Activated naive CD8-positive, alpha-beta T cell treated with anti-CD3 and anti-CD28 coated beads for 36 hours (primary cell): Measurements from ENCODE around the gene NR2C1. TPM values are rescaled to one million over a fixed set of nuclear protein-coding genes. Genes with fewer than 3 reads are reported as not detected.
A peak's percentile ranks its signal among the peaks of the same experiment; 100 is the strongest.
"Not testable (repeated sequence)": the region's sequence is repeated elsewhere in the genome, so short reads cannot be mapped to it uniquely, and the experiment has no call there.

Experiments used
- DNase-seq: peaks from one replicate; pipeline ENCODE4 v3.0.0; 2021
- H3K27ac Mint-ChIP-seq: one replicate; pipeline ENCODE4 v1.8.0; 2022; ENCODE audit warnings: mild to moderate bottlenecking, moderate library complexity, mixed read lengths
- H3K27me3 Mint-ChIP-seq: one replicate; pipeline ENCODE4 v1.8.0; 2022; ENCODE audit warnings: mild to moderate bottlenecking, mixed read lengths
- H3K36me3 Mint-ChIP-seq: one replicate; pipeline ENCODE4 v1.8.0; 2021; ENCODE audit warnings: mild to moderate bottlenecking, mixed read lengths
- H3K4me1 Mint-ChIP-seq: one replicate; pipeline ENCODE4 v1.8.0; 2021; ENCODE audit warnings: mixed read lengths
- H3K4me3 Mint-ChIP-seq: one replicate; pipeline ENCODE4 v1.8.0; 2022; ENCODE audit warnings: mild to moderate bottlenecking, moderate library complexity, mixed read lengths
- H3K9me3 Mint-ChIP-seq: one replicate; pipeline ENCODE4 v1.8.0; 2022; ENCODE audit warnings: mixed read lengths
- total RNA-seq, 2 experiments: library from RNA; stranded (reverse); gene quantifications; one replicate each; pipeline ENCODE4 v1.2.3, GENCODE V29; 2021

The NR2C1 gene
- total RNA-seq, 2 experiments from 2014 or later: 22.3 to 25.6 TPM

- no peaks in the 10 kb centered on the region for H3K27me3 Mint-ChIP-seq
- no peak overlapping the region for H3K27ac Mint-ChIP-seq
- H3K4me1 Mint-ChIP-seq: peaks cover 33% of the 10 kb centered on the region
- H3K4me3 Mint-ChIP-seq: no peak overlapping the region
- no peak for DNase-seq
- peaks cover 30% of the 10 kb centered on the region for H3K36me3 Mint-ChIP-seq
- H3K9me3 Mint-ChIP-seq: no peaks in the 10 kb centered on the region
Measured at GRCh38 chr12:94998326-94998725, 75.1 kb downstream of the NR2C1 start.

- peaks cover 32% of the 10 kb centered on the region for H3K4me1 Mint-ChIP-seq
Measured at GRCh38 chr12:94997726-94998125, 75.7 kb downstream of the NR2C1 start.

DNA sequence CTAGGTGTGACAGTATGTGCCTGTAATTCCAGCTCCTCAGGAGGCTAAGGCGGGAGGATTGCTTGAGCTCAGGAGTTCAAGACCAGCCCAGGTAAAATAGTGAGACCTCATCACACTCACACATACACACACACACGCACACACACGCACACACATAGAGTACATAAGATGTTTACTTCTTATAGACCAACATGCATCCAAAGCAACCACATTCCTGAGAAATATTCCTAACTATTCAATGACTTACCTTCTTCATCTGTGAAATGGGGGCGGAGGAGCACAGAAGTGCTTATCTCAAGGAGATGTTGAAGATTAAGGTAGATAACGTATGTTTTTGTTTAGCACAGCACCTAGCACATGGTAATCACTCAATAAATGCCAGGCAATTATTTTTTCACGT, 76.4 kb downstream of the NR2C1 start:
- H3K36me3 Mint-ChIP-seq: peaks cover 30% of the 10 kb centered on the region
- no peaks in the 10 kb centered on the region for H3K9me3 Mint-ChIP-seq
- DNase-seq: no peak
- peaks cover 28% of the 10 kb centered on the region for H3K4me1 Mint-ChIP-seq
- no peak overlapping the region for H3K4me3 Mint-ChIP-seq
- no peaks in the 10 kb centered on the region for H3K27me3 Mint-ChIP-seq
- H3K27ac Mint-ChIP-seq: no peak overlapping the region

More at GRCh38 chr12:94997726-94998125, 75.7 kb downstream of the NR2C1 start:
- Mint-ChIP-seq H3K27ac (no peak overlapping the region), H3K9me3 (no peaks in the 10 kb centered on the region), H3K27me3 (no peaks in the 10 kb centered on the region), H3K36me3 (peaks cover 30% of the 10 kb centered on the region), H3K4me3 (no peak overlapping the region)
- DNase-seq: no peak

DNA sequence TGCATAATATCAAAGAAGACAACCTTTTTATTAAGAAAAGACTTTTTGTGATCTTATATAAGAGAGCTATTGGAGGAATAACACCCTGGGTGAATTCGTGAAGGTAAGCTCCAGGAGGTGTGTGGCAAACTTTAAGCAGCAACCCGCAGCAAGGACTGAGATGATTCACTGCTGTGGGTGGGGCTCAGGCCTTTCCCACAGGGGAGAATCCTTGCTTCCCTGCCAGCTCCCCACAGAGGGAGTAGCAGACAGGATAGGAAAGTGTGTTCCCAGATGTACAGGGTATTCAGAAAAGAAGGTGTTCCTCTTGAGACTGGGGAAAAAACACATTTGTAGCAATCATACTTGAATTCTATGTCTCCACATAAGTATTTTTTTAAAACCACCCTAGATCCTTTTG, 79.1 kb downstream of the NR2C1 start:
- Mint-ChIP-seq H3K36me3 (peaks cover 28% of the 10 kb centered on the region), H3K4me1 (peaks cover 27% of the 10 kb centered on the region), H3K27ac (no peak overlapping the region), H3K27me3 (no peaks in the 10 kb centered on the region), H3K4me3 (no peak overlapping the region), H3K9me3 (no peaks in the 10 kb centered on the region)
- DNase-seq: no peak

GRCh38 chr12:94993855-94994254, 79.6 kb downstream of the NR2C1 start:
- H3K27ac Mint-ChIP-seq, DNase-seq, H3K4me3 Mint-ChIP-seq, H3K27me3 Mint-ChIP-seq, H3K9me3 Mint-ChIP-seq: not testable (repeated sequence)
- H3K4me1 Mint-ChIP-seq: peaks cover 27% of the 10 kb centered on the region
- peaks cover 28% of the 10 kb centered on the region for H3K36me3 Mint-ChIP-seq

DNA sequence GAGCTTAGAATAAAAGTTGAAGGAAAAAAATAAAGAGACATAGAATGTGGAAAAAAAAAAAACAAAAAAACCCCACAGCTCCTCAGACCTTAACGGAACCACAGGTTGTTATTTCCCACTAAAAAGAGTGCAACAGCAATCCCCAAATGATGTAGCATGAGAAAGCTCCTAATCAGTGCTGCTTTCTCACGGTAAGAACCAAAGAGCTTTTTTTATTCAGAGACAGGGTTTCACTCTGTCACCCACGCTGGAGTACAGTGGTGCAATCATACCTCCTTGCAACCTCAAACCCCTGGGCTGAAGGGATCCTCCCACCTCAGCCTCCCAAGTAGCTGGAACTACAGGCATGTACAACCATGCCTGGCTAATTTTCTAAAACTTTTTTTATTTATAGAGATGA, 83.2 kb downstream of the NR2C1 start:
- Mint-ChIP-seq H3K9me3 (no peaks in the 10 kb centered on the region), H3K27me3 (no peaks in the 10 kb centered on the region), H3K36me3 (peaks cover 35% of the 10 kb centered on the region), H3K27ac (peak overlapping the region; percentile 48), H3K4me1 (peaks cover 40% of the 10 kb centered on the region), H3K4me3 (no peak overlapping the region)
- DNase-seq: no peak

DNA sequence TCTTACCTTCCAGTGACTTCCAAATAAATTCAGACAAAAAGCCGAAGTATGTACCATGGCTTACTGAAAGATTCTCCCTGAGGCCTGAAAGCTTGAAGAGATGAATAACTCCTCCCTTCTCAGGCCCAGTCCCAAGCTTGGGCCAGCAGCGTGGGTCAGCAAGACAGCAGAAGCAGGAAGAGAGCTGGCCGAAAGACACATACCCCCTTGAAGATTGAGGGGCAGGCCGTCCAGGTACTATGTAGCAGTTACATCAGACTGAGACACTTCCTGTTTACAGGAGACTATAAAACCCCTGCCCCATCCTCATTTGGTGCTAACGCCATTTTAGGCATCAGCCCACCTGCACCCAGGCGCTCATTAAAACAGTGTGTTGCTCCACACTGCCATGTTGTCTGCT, 84.9 kb downstream of the NR2C1 start:
- Mint-ChIP-seq H3K4me3 (no peak overlapping the region), H3K27ac (peak overlapping the region; percentile 76), H3K27me3 (no peaks in the 10 kb centered on the region), H3K4me1 (peaks cover 45% of the 10 kb centered on the region), H3K9me3 (no peaks in the 10 kb centered on the region), H3K36me3 (peaks cover 36% of the 10 kb centered on the region)
- no peak for DNase-seq

DNA sequence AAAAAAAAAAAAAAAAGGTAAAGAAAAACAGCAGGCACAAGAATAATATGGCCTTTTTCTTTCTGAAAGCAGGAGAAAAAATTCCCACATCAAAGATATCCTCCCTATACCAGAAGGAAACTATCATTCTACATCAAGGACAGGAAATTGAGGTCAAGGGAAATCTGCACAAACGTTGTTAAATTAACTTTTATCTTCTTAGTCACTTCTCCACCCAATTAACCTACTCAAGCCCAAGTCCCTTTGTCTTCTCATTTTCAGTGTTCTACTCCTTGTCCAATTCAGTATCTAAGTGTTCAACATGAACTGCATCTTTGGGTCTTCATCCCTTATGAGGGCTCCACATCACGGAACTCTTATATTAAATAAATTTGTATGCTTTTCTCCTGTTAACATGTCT, 85.6 kb downstream of the NR2C1 start:
- Mint-ChIP-seq H3K4me3 (no peak overlapping the region), H3K4me1 (peaks cover 45% of the 10 kb centered on the region), H3K27ac (peak overlapping the region; percentile 76), H3K27me3 (no peaks in the 10 kb centered on the region), H3K9me3 (no peaks in the 10 kb centered on the region), H3K36me3 (peaks cover 36% of the 10 kb centered on the region)
- DNase-seq: no peak

- Mint-ChIP-seq H3K9me3 (no peaks in the 10 kb centered on the region), H3K27ac (peak overlapping the region; percentile 47), H3K27me3 (no peaks in the 10 kb centered on the region), H3K4me1 (peaks cover 45% of the 10 kb centered on the region), H3K4me3 (no peak overlapping the region), H3K36me3 (peaks cover 32% of the 10 kb centered on the region)
- DNase-seq: no peak
Measured at GRCh38 chr12:94987076-94987669, 86.2 kb downstream of the NR2C1 start.

DNA sequence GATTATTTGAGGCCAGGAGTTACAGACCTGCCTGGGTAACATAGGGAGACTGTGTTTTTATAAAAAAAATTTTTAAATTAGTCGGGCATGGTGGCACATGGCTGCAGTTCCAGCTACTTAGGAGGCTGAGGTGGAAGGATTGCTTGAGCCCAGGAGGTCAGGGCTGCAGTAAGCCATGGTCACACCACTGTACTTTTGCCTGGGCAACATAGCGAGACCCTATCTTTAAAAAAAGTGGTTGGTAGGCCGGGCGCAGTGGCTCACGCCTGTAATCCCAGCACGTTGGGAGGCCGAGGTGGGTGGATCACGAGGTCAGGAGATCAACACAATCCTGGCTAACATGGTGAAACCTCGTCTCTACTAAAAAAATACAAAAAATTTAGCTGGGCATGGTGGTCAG, 88.3 kb downstream of the NR2C1 start:
- peaks cover 29% of the 10 kb centered on the region for H3K36me3 Mint-ChIP-seq
- not testable (repeated sequence) for DNase-seq, H3K27me3 Mint-ChIP-seq, H3K27ac Mint-ChIP-seq, H3K4me3 Mint-ChIP-seq, H3K9me3 Mint-ChIP-seq
- H3K4me1 Mint-ChIP-seq: peaks cover 53% of the 10 kb centered on the region

GRCh38 chr12:94983321-94983720, 90.1 kb downstream of the NR2C1 start:
- H3K27ac Mint-ChIP-seq: no peak overlapping the region
- peaks cover 37% of the 10 kb centered on the region for H3K4me1 Mint-ChIP-seq

GRCh38 chr12:94982456-94982855, 91.0 kb downstream of the NR2C1 start:
- no peak overlapping the region for H3K4me3 Mint-ChIP-seq
- no peaks in the 10 kb centered on the region for H3K9me3 Mint-ChIP-seq
- no peak for DNase-seq
- H3K4me1 Mint-ChIP-seq: peaks cover 35% of the 10 kb centered on the region
- H3K27me3 Mint-ChIP-seq: no peaks in the 10 kb centered on the region
- H3K36me3 Mint-ChIP-seq: peaks cover 10% of the 10 kb centered on the region
- H3K27ac Mint-ChIP-seq: no peak overlapping the region

More at GRCh38 chr12:94983321-94983720, 90.1 kb downstream of the NR2C1 start:
- Mint-ChIP-seq H3K27me3 (no peaks in the 10 kb centered on the region), H3K9me3 (no peaks in the 10 kb centered on the region), H3K4me3 (no peak overlapping the region), H3K36me3 (peaks cover 14% of the 10 kb centered on the region)
- no peak for DNase-seq

DNA sequence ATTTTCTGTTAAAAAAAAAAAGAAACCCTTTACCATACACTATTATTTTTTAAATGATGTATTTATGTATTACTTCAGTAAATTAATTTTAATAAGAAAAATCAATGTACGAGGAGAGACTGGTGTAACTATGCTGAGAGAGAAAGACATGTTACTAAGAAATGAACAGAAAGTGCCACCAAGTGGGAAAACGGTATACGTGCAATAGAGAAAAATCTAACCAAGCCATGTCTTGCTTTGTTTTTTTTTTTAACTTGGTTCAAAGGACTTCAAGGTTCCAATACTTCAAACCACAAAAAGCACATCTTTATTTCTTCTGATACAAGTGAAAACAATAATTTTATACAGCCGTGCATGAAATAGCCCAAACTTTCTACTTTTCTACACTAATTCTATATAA, 92.8 kb downstream of the NR2C1 start:
- Mint-ChIP-seq H3K4me1 (peaks cover 27% of the 10 kb centered on the region), H3K27ac (no peak overlapping the region), H3K27me3 (no peaks in the 10 kb centered on the region), H3K4me3 (no peak overlapping the region), H3K9me3 (no peaks in the 10 kb centered on the region), H3K36me3 (peaks cover 6% of the 10 kb centered on the region)
- no peak for DNase-seq

DNA sequence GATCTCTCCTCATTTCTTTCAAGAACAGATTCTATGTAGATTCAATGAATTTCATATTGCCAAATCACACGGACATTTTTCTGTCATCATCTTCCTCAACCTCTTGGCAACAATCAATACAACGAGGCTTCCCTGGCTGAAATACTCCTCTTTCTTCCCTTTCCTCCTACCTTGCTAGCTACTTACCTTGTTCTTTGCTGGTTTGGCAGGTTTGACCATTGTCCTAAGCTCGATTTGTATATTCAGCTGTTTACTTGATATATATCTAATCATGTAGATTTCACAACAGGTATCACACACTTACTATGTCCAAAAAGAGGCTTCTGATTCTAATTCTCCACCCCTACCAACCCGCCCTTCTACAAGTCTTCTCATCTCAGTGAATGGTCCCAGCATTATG, 93.5 kb downstream of the NR2C1 start:
- Mint-ChIP-seq H3K9me3 (no peaks in the 10 kb centered on the region), H3K4me1 (peaks cover 27% of the 10 kb centered on the region), H3K27me3 (no peaks in the 10 kb centered on the region), H3K4me3 (no peak overlapping the region), H3K36me3 (peaks cover 8% of the 10 kb centered on the region), H3K27ac (no peak overlapping the region)
- DNase-seq: no peak

DNA sequence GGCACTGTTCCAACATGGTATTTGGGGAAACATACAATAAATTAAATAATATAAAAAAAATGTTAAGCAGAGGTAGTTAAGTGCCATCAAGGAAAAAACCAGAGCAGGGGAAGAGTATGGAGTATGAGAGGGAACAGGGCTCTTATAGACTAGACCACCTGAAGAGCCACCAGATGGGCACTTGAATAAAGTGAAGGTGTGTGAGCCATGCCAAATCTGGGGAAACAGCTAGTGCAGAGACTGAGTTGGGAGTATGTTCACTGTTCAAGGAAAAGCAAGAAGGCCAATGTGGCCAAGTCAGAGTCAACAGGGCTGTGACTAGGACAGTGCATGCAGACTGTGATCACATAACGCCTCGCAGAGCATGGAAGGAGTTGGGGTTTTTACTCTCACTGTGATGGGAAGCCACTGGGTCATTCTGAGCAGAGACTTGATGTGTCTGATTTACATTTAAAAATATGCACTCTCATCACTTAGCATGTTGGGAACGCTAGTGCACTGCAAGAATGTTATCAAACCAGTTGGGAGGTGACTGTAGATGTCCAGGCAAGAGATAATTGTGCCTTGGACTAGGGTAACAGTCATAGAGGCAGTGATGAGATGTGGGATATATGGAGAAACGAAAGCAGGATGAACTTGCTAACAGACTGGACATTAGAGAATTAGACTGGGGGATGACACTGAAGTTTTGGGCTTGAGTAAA, 95.5 kb downstream of the NR2C1 start:
- DNase-seq: no peak
- Mint-ChIP-seq H3K4me1 (peaks cover 21% of the 10 kb centered on the region), H3K27ac (no peak overlapping the region), H3K36me3 (peaks cover 4% of the 10 kb centered on the region), H3K27me3 (no peaks in the 10 kb centered on the region), H3K9me3 (no peaks in the 10 kb centered on the region), H3K4me3 (no peak overlapping the region)

GRCh38 chr12:94973221-94973620, 100.2 kb downstream of the NR2C1 start:
- no peaks in the 10 kb centered on the region for H3K27me3 Mint-ChIP-seq
- H3K9me3 Mint-ChIP-seq: no peaks in the 10 kb centered on the region
- no peak for DNase-seq
- peaks cover 19% of the 10 kb centered on the region for H3K36me3 Mint-ChIP-seq
- no peak overlapping the region for H3K27ac Mint-ChIP-seq
- no peak overlapping the region for H3K4me3 Mint-ChIP-seq
- H3K4me1 Mint-ChIP-seq: peaks cover 7% of the 10 kb centered on the region
